ENCODE data around the gene GPR107. TPM values are rescaled to one million over a fixed set of nuclear protein-coding genes. Genes with fewer than 3 reads are reported as not detected.

GPR107 gene
- total RNA-seq, 2 experiments from 2014 or later = 18.2 to 19.0 TPM

DNA sequence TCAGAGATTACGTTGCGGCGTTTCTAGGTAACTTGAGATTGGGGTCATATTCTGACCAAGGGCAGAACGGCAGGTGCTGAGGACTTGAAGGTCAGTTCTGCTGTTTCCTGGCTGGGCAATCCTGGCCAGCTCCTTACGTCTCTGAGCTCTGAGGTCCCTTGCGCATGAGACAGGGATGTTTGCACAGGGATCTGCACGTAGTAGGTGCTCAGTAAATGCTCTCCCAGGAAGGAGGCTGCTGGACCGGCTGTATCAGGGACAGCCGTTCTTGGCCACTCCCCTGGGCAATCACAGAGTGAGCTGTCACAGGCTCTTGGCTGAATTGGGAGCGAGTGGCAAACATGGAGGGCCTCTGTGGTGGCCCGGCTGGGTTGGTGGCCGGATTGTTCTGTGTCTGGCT, 126.8 kb downstream of the GPR107 start:
- Mint-ChIP-seq H3K27me3 (no peaks in the 10 kb centered on the region), H3K9me3 (no peaks in the 10 kb centered on the region)
- CTCF ChIA-PET = no interaction called here

DNA sequence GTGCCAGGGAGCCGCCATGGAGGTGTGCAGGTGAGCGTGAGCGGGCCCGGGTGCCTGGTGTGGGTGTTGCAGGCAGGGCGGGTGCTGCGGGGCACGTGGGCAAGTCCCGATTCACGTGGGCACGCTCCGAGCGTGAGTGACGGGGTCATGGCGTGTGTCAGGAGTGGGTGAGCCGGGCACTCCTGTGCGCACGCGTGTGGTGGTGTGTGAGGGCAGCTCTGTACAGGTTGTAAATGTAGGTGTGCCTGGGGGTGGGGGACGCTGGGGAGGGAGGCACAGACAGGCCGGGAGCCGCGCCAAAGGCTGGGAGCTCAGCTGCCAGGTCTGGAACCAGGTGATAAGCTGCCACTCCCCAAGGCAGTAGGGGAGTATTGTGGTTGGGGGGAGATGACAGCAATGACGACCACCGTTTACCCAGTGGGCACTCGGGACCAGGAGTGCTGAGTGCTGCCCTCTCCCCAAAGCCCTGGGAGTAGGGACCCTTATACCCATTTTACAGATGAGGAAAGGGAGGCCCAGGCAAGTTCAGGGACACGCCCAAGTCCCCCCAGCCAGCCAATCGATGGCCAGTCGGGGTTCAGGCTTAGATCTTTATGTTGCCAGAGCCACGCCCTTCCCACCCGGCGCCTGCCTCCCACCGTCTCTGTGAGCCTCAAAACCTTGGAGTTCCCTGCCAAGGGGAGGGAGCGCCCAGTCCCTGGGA, 128.1 kb downstream of the GPR107 start:
- no peaks in the 10 kb centered on the region for H3K9me3 Mint-ChIP-seq
- no peaks in the 10 kb centered on the region for H3K36me3 Mint-ChIP-seq (ENCODE audit: low read depth)
- ATAC-seq = no peak
- intact Hi-C loops (cut with micrococcal nuclease) = no loop called here
- DNase-seq = no peak
- no peak overlapping the region for H3K27ac Mint-ChIP-seq
- TF ChIP-seq, protein P1, sequence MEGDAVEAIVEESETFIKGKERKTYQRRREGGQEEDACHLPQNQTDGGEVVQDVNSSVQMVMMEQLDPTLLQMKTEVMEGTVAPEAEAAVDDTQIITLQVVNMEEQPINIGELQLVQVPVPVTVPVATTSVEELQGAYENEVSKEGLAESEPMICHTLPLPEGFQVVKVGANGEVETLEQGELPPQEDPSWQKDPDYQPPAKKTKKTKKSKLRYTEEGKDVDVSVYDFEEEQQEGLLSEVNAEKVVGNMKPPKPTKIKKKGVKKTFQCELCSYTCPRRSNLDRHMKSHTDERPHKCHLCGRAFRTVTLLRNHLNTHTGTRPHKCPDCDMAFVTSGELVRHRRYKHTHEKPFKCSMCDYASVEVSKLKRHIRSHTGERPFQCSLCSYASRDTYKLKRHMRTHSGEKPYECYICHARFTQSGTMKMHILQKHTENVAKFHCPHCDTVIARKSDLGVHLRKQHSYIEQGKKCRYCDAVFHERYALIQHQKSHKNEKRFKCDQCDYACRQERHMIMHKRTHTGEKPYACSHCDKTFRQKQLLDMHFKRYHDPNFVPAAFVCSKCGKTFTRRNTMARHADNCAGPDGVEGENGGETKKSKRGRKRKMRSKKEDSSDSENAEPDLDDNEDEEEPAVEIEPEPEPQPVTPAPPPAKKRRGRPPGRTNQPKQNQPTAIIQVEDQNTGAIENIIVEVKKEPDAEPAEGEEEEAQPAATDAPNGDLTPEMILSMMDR (IDR thresholded peaks at IDR 0.05) = no peak
- H3K27me3 Mint-ChIP-seq = no peaks in the 10 kb centered on the region
- ChIA-PET CTCF (no interaction called here), POLR2A (no interaction called here)
- no peaks in the 10 kb centered on the region for H3K4me1 Mint-ChIP-seq (ENCODE audit: low read depth)
- no peak overlapping the region for H3K4me3 Mint-ChIP-seq

More for the DNA sequence above, 126.8 kb downstream of the GPR107 start:
- intact Hi-C loops (cut with micrococcal nuclease) = no loop called here
- Mint-ChIP-seq H3K27ac (no peak overlapping the region), H3K4me3 (no peak overlapping the region), H3K4me1 (ENCODE audit: low read depth) (no peaks in the 10 kb centered on the region), H3K36me3 (ENCODE audit: low read depth) (no peaks in the 10 kb centered on the region)
- TF ChIP-seq, protein P1 (IDR thresholded peaks at IDR 0.05) = no peak
- no peak for DNase-seq
- ATAC-seq = no peak
- POLR2A ChIA-PET = no interaction called here

DNA sequence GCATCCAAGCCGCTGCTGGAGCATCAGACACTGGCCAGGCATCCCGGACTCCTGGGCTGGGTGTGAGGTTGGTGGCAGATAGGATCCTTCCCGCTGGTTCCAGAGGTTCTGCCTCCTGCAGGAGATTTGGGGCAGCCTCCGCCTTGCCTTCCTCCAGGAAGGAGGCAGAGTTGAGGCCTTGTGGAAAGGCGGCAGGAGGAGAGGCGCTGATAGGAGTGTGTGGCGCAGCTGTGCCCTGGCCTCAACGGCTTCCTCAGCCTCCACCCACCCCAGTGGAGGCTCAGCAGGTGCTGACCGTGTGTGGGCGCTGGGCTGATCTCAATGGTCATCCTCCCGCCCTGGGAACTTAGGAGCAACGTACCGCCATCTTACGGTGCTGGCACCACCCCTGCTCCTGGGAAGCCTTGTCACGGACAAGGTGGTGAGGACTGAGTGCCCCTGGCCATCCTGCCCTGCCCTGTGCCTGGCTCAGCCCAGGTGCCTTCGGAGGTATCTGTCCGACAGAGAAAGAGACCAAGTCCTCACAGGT, 128.7 kb downstream of the GPR107 start:
- Mint-ChIP-seq H3K4me1 (ENCODE audit: low read depth) (no peaks in the 10 kb centered on the region), H3K9me3 (no peaks in the 10 kb centered on the region), H3K36me3 (ENCODE audit: low read depth) (no peaks in the 10 kb centered on the region), H3K4me3 (no peak overlapping the region), H3K27me3 (no peaks in the 10 kb centered on the region), H3K27ac (no peak overlapping the region)
- ATAC-seq = no peak
- POLR2A ChIA-PET = no interaction called here
- TF ChIP-seq, protein P1 (IDR thresholded peaks at IDR 0.05) = no peak
- no peak for DNase-seq
- intact Hi-C loops (cut with micrococcal nuclease) = no loop called here
- CTCF ChIA-PET = interaction anchor here (1.3 kb wide), 1 partner anchor 75 kb away, joined by 3 read pairs; no protein-coding TSS in a partner anchor

DNA sequence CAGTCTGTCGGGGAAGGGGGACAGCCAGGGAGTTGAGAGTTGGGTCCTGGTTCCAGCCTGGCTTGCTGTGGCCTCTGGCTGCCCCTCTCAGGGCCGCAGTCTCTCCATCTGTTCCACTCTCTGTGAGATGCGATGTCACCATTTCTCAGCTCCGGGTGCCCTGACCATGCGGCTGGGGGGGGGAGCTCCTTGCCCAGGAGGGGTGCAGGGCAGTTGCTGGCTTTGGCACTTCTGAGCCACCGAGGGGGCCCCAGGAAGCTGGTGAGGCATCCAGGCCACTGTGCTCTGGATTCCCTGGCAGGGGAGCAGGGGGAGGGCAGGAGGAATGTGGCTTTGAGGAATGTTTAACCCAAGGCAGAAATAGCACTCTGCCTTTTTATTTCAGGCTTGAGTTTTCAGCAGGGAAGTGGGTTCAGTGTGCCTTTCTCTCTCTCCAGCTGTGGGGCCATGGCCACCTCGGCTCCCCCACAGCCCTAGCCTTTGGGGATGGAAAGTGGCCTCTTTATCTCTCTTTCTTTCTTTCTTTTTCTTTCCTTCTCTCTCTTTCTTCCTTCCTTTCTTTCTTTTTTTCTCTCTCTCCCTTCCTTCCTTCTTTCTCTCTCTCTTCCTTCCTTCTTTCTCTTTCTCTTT, 129.5 kb downstream of the GPR107 start:
- CTCF ChIA-PET = interaction anchor here (1.3 kb wide), 1 partner anchor 76 kb away, joined by 3 read pairs; no protein-coding TSS in a partner anchor
- ATAC-seq = no peak
- Mint-ChIP-seq H3K4me1 (ENCODE audit: low read depth) (no peaks in the 10 kb centered on the region), H3K4me3 (no peak overlapping the region), H3K9me3 (no peaks in the 10 kb centered on the region), H3K27ac (no peak overlapping the region), H3K36me3 (ENCODE audit: low read depth) (no peaks in the 10 kb centered on the region), H3K27me3 (no peaks in the 10 kb centered on the region)
- intact Hi-C loops (cut with micrococcal nuclease) = no loop called here
- DNase-seq = no peak
- TF ChIP-seq, protein P1 (IDR thresholded peaks at IDR 0.05) = no peak
- POLR2A ChIA-PET = no interaction called here

DNA sequence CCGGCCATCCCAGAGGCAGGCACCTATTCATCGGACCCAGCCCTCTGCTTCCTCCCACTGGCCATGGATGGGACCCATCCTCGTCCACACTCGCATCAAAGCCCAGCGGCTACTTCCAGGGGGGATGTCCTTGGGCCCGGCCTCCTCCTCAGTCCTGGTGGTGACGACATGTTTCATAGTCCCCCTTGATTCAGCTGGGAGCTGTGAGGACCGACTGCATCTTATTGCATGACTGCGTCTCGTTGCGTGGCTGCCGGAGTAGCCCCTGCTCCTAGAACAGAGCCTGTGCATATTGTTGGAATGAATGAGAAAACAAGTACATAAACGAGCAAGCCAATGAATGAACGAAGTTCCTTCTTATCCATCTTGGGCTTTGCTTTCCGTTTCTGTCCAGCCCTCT, 131.3 kb downstream of the GPR107 start:
- TF ChIP-seq, protein P1 (IDR thresholded peaks at IDR 0.05) = no peak
- ChIA-PET POLR2A (no interaction called here), CTCF (no interaction called here)
- Mint-ChIP-seq H3K4me3 (no peak overlapping the region), H3K27me3 (no peaks in the 10 kb centered on the region), H3K36me3 (ENCODE audit: low read depth) (no peaks in the 10 kb centered on the region), H3K9me3 (no peaks in the 10 kb centered on the region), H3K27ac (no peak overlapping the region), H3K4me1 (ENCODE audit: low read depth) (no peaks in the 10 kb centered on the region)
- ATAC-seq (no peak), DNase-seq (no peak)
- intact Hi-C loops (cut with micrococcal nuclease) = no loop called here

All from activated CD8-positive, alpha-beta T cell treated with anti-CD3 and anti-CD28 coated beads for 36 hours (primary cell).